ENCODE measurements around the gene PRDM10.

DNA sequence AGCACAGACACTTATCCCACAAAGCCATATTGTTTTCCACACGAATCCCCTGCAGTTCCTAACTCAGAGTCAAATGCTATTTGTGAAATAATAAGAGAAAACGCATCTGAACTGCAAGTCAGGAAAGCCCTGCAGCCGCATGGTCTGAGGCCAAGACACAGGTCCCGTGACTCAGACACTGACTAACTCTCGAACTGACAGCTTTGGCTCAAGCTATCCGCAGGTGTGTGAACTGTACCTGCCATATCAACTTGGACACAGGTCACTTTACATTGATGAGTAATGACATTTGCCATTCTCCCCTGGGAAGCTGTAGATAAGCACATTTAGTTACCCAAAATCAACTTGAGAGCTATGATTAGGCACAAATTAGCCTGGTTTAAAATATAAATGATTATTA lies 72.3 kb downstream of the PRDM10 start:
- TF ChIP-seq, protein P1, sequence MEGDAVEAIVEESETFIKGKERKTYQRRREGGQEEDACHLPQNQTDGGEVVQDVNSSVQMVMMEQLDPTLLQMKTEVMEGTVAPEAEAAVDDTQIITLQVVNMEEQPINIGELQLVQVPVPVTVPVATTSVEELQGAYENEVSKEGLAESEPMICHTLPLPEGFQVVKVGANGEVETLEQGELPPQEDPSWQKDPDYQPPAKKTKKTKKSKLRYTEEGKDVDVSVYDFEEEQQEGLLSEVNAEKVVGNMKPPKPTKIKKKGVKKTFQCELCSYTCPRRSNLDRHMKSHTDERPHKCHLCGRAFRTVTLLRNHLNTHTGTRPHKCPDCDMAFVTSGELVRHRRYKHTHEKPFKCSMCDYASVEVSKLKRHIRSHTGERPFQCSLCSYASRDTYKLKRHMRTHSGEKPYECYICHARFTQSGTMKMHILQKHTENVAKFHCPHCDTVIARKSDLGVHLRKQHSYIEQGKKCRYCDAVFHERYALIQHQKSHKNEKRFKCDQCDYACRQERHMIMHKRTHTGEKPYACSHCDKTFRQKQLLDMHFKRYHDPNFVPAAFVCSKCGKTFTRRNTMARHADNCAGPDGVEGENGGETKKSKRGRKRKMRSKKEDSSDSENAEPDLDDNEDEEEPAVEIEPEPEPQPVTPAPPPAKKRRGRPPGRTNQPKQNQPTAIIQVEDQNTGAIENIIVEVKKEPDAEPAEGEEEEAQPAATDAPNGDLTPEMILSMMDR (conservative IDR thresholded peaks at IDR 0.05 in 1 of 2, IDR thresholded peaks at IDR 0.05 in 1 of 2; ENCODE audit: low read depth in 1 of 2, low read length in 2 of 2): no peak
- TF ChIP-seq EZH2 (IDR thresholded peaks at IDR 0.05; ENCODE audit: low read length, missing control alignments): no peak

Data from fibroblast of lung (primary cell).